Left lung (tissue), 10 donors: Measurements from ENCODE around the gene WASHC3. TPM values are rescaled to one million over a fixed set of nuclear protein-coding genes. Genes with fewer than 3 reads are reported as not detected.

Experiments
- ATAC-seq: fragments of 200-7000 bp; cut with Tn5 transposase; one replicate; pipeline ENCODE4 v1.9.1; 2020; ENCODE audit warnings: moderate library complexity
- DNase-seq, 4 donors: peaks; one replicate each; pipeline ENCODE4 v3.0.0-alpha.2; 2013 to 2020
- H3K27ac ChIP-seq, 2 donors: fragments of 200-600 bp; sonication (generic) in 1 of 2; one replicate each; pipeline versions ENCODE4 v1.5.0 to v1.8.0; 2020 to 2021
- H3K27me3 ChIP-seq, 2 donors: fragments of 200-600 bp; sonication (generic) in 1 of 2; one replicate each; pipeline versions ENCODE4 v1.5.0 to v1.8.0; 2020 to 2021
- H3K36me3 ChIP-seq, 2 donors: fragments of 200-600 bp; sonication (generic) in 1 of 2; one replicate each; pipeline versions ENCODE4 v1.5.0 to v1.8.0; 2020 to 2021
- H3K4me1 ChIP-seq, 2 donors: fragments of 200-600 bp; one replicate each; pipeline ENCODE4 v1.8.0; 2021
- H3K4me3 ChIP-seq, 2 donors: fragments of 200-600 bp; sonication (generic) in 1 of 2; one replicate each; pipeline versions ENCODE4 v1.5.0 to v1.8.0; 2020 to 2021; ENCODE audit warnings: mild to moderate bottlenecking in 1 of 2
- H3K9me3 ChIP-seq, 2 donors: fragments of 200-600 bp; sonication (generic) in 1 of 2; one replicate each; pipeline versions ENCODE4 v1.5.0 to v1.8.0; 2020 to 2021
- intact Hi-C, 2 donors: fragments of 100-400 bp; cut with DNase I; formaldehyde crosslinking; loops; one replicate each; pipeline versions ENCODE4 v1.11.2 to v1.14.2; 2022
- polyA plus RNA-seq, 6 donors: library from polyadenylated mRNA; unstranded; fragments of 120-200 nt; gene quantifications; one replicate each; pipeline ENCODE4 v1.2.1, GENCODE V29; 2013; ENCODE audit not compliant: insufficient read length in 6 of 6
- total RNA-seq, 2 donors: library from RNA; stranded (reverse); fragmentation: NEBNext Ultra II Directional; extraction: Animal tissue kit (Norgen Biotek cat#: 25700); gene quantifications; one replicate each; pipeline ENCODE4 v1.2.1, GENCODE V29; 2021
- TF ChIP-seq, protein P1 (sequence below), 2 donors: fragments of 200-600 bp; sonication (generic) in 1 of 2; IDR thresholded peaks; one replicate each; pipeline versions ENCODE4 v1.5.0 to v1.8.0; 2021; ENCODE audit warnings: antibody characterized with exemption in 2 of 2
- donor health status: DM: no; HTN: yes; CAD: no.
- donor health status: DM: no; HTN: no; CAD: no.

WASHC3 gene
- total and polyA plus RNA-seq, 8 donors: 31.8 to 60.4 (median 49.7) TPM

DNA sequence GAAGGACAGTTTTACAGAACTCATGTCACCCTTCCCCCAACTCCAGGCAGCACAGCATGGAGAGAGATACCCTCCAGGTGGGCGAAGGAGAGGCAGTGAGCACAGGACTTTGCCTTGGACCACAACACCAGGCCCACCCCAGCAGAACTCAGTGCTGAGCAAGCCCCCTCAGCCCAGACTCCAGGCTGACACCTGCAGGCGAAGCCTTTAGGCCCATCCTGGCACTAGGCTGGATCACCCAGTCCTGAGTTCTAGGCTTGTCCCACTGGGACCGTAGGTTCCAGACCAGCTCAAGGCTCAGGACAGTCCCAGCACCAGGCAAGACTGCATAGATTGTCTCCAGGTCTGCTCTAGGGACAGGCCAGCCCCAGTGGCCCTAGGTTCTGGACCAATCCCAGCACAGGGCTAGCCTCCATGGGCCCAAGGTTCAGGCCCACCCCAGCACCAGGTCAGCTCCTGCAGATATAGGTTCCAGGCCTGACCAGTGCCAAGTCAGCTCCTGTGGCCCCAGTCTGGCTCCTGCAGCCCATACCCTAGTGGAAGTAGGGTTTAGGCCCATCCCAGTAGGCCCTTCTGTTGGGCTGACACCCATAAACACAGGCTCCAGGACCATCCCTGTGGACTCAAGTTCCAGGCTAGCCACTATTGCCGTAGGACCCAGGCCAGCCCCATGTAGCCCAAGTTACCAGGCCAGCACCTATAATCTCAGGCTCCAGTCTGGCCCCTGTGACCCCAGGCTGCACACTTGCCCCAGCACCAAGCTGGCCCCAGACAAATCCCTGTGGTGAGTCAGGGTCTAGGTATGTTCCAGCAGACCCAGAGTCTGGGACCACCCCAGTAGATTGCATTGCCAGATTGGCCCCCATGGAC, 9.4 kb downstream of the WASHC3 start:
- Histone ChIP-seq H3K4me3 (no peak overlapping the region), H3K4me1 (peaks cover 0 to 7% of the 10 kb centered on the region in 2 donors), H3K27ac (peak overlapping the region in 1 of 2 donors; percentile 5), H3K27me3 (no peaks in the 10 kb centered on the region), H3K9me3 (no peaks in the 10 kb centered on the region), H3K36me3 (peaks cover 0 to 68% of the 10 kb centered on the region in 2 donors)
- DNase-seq (peak in 1 of 4 donors; percentile 31), ATAC-seq (peak; percentile 12)
- intact Hi-C loops: no loop called here
- TF ChIP-seq, protein P1, sequence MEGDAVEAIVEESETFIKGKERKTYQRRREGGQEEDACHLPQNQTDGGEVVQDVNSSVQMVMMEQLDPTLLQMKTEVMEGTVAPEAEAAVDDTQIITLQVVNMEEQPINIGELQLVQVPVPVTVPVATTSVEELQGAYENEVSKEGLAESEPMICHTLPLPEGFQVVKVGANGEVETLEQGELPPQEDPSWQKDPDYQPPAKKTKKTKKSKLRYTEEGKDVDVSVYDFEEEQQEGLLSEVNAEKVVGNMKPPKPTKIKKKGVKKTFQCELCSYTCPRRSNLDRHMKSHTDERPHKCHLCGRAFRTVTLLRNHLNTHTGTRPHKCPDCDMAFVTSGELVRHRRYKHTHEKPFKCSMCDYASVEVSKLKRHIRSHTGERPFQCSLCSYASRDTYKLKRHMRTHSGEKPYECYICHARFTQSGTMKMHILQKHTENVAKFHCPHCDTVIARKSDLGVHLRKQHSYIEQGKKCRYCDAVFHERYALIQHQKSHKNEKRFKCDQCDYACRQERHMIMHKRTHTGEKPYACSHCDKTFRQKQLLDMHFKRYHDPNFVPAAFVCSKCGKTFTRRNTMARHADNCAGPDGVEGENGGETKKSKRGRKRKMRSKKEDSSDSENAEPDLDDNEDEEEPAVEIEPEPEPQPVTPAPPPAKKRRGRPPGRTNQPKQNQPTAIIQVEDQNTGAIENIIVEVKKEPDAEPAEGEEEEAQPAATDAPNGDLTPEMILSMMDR (IDR thresholded peaks at IDR 0.05): no peak

DNA sequence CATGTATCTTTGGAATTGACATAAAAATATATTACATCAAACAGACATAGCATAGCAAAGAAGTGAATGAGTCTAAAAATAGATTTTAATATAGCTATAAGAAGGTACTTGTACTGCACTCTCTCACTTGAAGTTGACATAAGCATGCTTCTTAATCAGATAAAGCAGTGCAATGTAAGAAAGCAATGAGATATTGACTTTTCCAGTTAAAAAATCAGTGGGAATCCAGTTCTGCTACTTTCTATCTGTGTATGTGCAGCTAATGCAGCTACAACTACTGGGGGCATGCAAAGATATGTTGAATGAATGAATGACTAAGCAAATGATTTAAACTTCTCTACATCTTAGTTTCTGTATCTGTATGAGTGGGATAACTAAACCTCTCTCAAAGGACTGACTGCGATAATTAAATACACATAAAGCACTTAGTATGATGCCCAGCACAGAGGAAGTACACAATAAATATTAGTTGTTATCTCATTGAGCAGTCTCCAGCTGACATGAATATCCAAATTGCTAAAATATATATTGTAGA, 10.3 kb downstream of the WASHC3 start:
- TF ChIP-seq, protein P1 (IDR thresholded peaks at IDR 0.05): no peak
- no peaks in the 10 kb centered on the region for H3K27me3 ChIP-seq
- H3K4me3 ChIP-seq: no peak overlapping the region
- intact Hi-C loops: no loop called here
- DNase-seq (peak in 1 of 4 donors; percentile 44), ATAC-seq (peak; percentile 76)
- H3K9me3 ChIP-seq: no peaks in the 10 kb centered on the region
- H3K4me1 ChIP-seq: peaks cover 0 to 7% of the 10 kb centered on the region in 2 donors
- peak overlapping the region in 1 of 2 donors; percentile 5 for H3K27ac ChIP-seq
- peaks cover 0 to 70% of the 10 kb centered on the region in 2 donors for H3K36me3 ChIP-seq

DNA sequence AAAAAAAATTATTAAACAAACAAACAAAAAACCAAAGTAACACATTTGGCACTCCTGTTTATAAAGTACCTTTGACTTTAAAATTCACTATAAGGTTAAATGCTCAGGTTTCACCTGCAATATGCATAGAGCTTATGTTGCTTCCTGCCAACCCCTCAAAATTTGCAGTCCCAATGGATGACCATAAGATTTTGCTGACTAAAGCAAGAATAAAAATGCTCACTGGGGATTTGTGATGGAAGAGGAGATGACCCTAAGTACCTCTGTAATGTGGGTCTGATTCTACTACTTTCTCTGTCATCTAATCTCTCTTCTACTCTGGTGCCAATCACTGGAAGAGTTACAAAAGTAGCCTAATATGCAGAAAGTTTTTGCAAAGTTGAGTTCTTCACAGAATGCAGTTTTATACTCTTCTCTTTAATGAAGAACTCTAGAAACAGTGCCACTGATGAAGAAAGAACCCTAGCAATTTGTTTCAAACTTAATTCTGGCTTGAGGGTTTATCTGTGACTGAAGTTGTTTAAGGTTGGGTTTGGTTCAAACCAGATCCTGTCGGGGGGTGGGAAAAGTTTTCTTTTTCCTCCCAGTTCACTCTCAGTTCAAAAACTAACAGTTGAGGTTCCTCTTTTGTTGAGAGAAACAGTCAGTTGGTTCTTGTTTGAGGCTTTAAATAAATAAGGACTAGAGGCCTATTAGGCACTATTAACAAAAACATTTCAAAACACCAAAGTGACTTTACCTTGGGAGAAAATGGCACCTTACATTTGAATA, 10.9 kb downstream of the WASHC3 start:
- Histone ChIP-seq H3K9me3 (no peaks in the 10 kb centered on the region), H3K4me3 (no peak overlapping the region), H3K36me3 (peaks cover 3 to 73% of the 10 kb centered on the region in 2 donors), H3K27me3 (no peaks in the 10 kb centered on the region), H3K27ac (no peak overlapping the region), H3K4me1 (peaks cover 0 to 7% of the 10 kb centered on the region in 2 donors)
- TF ChIP-seq, protein P1 (IDR thresholded peaks at IDR 0.05): no peak
- DNase-seq (no peak), ATAC-seq (peak; percentile 34)
- intact Hi-C loops: no loop called here

DNA sequence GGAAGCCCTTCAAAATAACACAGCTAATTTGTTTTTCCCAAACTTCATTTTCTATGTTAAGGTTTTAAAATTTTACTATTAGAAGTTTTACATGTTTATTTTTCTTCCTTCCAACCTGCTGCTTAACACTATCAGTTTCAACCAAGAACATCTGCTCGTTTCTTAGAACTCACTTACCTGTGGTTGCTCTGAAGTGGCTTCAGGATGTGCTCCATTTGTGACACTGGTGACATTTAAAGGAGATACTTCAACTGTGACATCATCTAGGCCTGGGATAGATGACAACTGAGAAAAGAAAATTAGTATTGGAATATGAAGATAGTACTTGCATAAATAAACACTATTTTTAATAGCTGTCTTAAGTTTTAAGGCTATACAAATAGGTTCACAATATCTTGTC, 17.9 kb downstream of the WASHC3 start:
- TF ChIP-seq, protein P1 (IDR thresholded peaks at IDR 0.05): no peak
- H3K4me1 ChIP-seq: no peaks in the 10 kb centered on the region
- intact Hi-C loops: no loop called here
- ATAC-seq: no peak
- H3K27ac ChIP-seq: no peak overlapping the region
- no peaks in the 10 kb centered on the region for H3K9me3 ChIP-seq
- H3K36me3 ChIP-seq: peaks cover 4 to 70% of the 10 kb centered on the region in 2 donors
- H3K4me3 ChIP-seq: no peak overlapping the region
- DNase-seq: no peak
- H3K27me3 ChIP-seq: no peaks in the 10 kb centered on the region
